AG09309 (cell line): ENCODE data around the gene SRD5A1.

Experiments
- DNase-seq: peaks from one replicate; pipeline ENCODE4 v3.0.0-alpha.2; 2010; ENCODE audit warnings: low read depth
- H3K4me3 ChIP-seq: 2 replicates; pipeline ENCODE4 v1.5.1; 2011; ENCODE audit warnings: mild to moderate bottlenecking, low read depth, low read length, moderate library complexity; ENCODE audit not compliant: control insufficient read depth
- TF ChIP-seq, protein P1 (sequence below): IDR thresholded peaks from 2 replicates; pipeline ENCODE4 v1.5.1; 2011; ENCODE audit warnings: mild to moderate bottlenecking, low read depth, low read length, inconsistent platforms; ENCODE audit not compliant: insufficient read depth, control insufficient read depth; ENCODE audit errors: missing control alignments

The SRD5A1 gene

GRCh38 chr5:6683241-6683640 lies 50.0 kb downstream of the SRD5A1 start:
- TF ChIP-seq, protein P1, sequence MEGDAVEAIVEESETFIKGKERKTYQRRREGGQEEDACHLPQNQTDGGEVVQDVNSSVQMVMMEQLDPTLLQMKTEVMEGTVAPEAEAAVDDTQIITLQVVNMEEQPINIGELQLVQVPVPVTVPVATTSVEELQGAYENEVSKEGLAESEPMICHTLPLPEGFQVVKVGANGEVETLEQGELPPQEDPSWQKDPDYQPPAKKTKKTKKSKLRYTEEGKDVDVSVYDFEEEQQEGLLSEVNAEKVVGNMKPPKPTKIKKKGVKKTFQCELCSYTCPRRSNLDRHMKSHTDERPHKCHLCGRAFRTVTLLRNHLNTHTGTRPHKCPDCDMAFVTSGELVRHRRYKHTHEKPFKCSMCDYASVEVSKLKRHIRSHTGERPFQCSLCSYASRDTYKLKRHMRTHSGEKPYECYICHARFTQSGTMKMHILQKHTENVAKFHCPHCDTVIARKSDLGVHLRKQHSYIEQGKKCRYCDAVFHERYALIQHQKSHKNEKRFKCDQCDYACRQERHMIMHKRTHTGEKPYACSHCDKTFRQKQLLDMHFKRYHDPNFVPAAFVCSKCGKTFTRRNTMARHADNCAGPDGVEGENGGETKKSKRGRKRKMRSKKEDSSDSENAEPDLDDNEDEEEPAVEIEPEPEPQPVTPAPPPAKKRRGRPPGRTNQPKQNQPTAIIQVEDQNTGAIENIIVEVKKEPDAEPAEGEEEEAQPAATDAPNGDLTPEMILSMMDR, result no peak
- no peak for DNase-seq
- no peak overlapping the region for H3K4me3 ChIP-seq

GRCh38 chr5:6684075-6684474 lies 50.8 kb downstream of the SRD5A1 start:
- no peak for DNase-seq
- TF ChIP-seq, protein P1, result no peak
- no peak overlapping the region for H3K4me3 ChIP-seq

DNA sequence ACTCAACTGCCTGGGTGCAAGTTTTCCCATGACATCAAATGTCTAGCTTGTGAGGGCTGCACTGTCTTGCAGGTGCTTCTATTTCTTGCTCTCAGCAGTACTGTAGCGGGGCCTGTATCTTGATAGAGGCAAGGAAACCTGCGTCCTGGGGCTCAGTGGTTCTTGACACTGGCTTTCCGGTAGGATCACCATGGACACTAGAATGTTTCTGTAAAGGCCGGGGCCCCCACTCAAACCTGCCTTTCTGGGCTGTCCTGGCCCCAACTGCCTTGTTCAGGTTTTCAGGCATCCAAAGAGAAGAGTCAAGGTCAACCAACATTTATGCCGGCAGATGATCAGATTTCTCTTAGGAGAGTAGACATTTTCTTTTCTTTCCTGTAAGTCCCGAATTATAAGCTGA lies 53.3 kb downstream of the SRD5A1 start:
- no peak for DNase-seq
- H3K4me3 ChIP-seq, result no peak overlapping the region
- TF ChIP-seq, protein P1, result no peak

- TF ChIP-seq, protein P1, result no peak
- no peak for DNase-seq
- H3K4me3 ChIP-seq, result peak overlapping the region; percentile 30
These were observed 53.7 kb downstream of the SRD5A1 start for GRCh38 chr5:6686915-6687409.

GRCh38 chr5:6687505-6687904 lies 54.3 kb downstream of the SRD5A1 start:
- H3K4me3 ChIP-seq, result no peak overlapping the region
- DNase-seq, result no peak
- TF ChIP-seq, protein P1, result no peak

- DNase-seq, result no peak
- no peak overlapping the region for H3K4me3 ChIP-seq
- TF ChIP-seq, protein P1, result no peak
These were observed 59.7 kb downstream of the SRD5A1 start for GRCh38 chr5:6692906-6693305.

DNA sequence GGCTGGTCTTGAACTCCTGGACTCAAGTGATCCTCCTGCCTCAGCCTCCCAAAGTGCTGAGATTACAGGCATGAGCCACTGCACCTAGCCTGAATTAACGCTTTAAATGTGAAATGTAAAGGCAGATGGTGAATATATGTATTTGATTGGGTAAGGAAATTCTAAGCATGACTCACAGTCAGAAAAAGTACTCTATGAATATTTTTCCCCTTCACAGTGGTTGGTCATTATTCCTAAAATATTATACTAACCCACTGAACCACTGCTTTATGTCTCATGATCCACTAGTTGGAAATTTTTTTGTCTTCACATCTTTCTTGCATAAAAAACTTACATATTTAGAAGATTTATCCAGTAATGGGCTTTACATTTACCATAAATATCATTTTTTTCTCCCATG lies 65.5 kb downstream of the SRD5A1 start:
- TF ChIP-seq, protein P1, result no peak
- no peak overlapping the region for H3K4me3 ChIP-seq
- no peak for DNase-seq
